Upper lobe of left lung (tissue), 6 donors: ENCODE data around the gene BPIFB3. TPM values are rescaled to one million over a fixed set of nuclear protein-coding genes. Genes with fewer than 3 reads are reported as not detected.

Experiments
- ATAC-seq, 2 donors: fragments of 200-7000 bp; cut with Tn5 transposase; one replicate each; pipeline ENCODE4 v1.9.1; 2022; ENCODE audit warnings: mild to moderate bottlenecking in 2 of 2, moderate library complexity in 2 of 2; ENCODE audit not compliant: low FRiP score in 2 of 2
- DNase-seq, 2 donors: peaks; one replicate each; pipeline ENCODE4 v3.0.0-alpha.2; 2019 to 2020
- H3K27ac ChIP-seq, 4 donors: fragments of 200-600 bp; sonication (generic); one replicate each; pipeline ENCODE4 v1.5.1; 2016 to 2019
- H3K27me3 ChIP-seq, 4 donors: fragments of 200-600 bp; sonication (generic); one replicate each; pipeline ENCODE4 v1.5.1; 2017 to 2019
- H3K36me3 ChIP-seq, 4 donors: fragments of 200-600 bp; sonication (generic); one replicate each; pipeline ENCODE4 v1.5.1; 2016 to 2019
- H3K4me1 ChIP-seq, 4 donors: fragments of 200-600 bp; sonication (generic); one replicate each; pipeline ENCODE4 v1.5.1; 2018 to 2019
- H3K4me3 ChIP-seq, 4 donors: fragments of 200-600 bp; sonication (generic); one replicate each; pipeline ENCODE4 v1.5.1; 2017 to 2019; ENCODE audit warnings: mild to moderate bottlenecking in 2 of 4, moderate library complexity in 1 of 4
- H3K9me3 ChIP-seq, 4 donors: fragments of 200-600 bp; sonication (generic); one replicate each; pipeline ENCODE4 v1.5.1; 2018 to 2019
- EP300 ChIP-seq, 4 donors: sonication (generic); formaldehyde crosslinking; IDR thresholded peaks; one replicate each; pipeline ENCODE4 v1.5.1; 2017; ENCODE audit warnings: antibody characterized with exemption in 4 of 4, control low read depth in 2 of 4
- POLR2A ChIP-seq, 4 donors: fragments of 450-650 bp; IDR thresholded peaks; one replicate each; pipeline ENCODE4 v1.5.1; 2016 to 2017; ENCODE audit warnings: antibody characterized with exemption in 4 of 4, mild to moderate bottlenecking in 2 of 4
- POLR2AphosphoS5 ChIP-seq, 2 donors: sonication (generic); formaldehyde crosslinking; IDR thresholded peaks; one replicate each; pipeline ENCODE4 v1.5.1; 2017; ENCODE audit warnings: antibody characterized with exemption in 2 of 2
- WGBS, 2 donors: methylation state at CpG; one replicate each; pipeline ENCODE4 v1.1.5; 2017 to 2018; 5-methylcytosine and 5-hydroxymethylcytosine counted together
- total RNA-seq, 6 donors: library from RNA; depleted of rRNA in 4 of 6; stranded (reverse); fragments of >200 nt in 4 of 6; gene quantifications; one replicate each; pipeline versions ENCODE4 v1.1.0 to v1.2.1, GENCODE V29; 2016 to 2021
- TF ChIP-seq, protein P1 (sequence below), 6 experiments: fragments of 450-650 bp in 4 of 6; fragments of 200-600 bp in 2 of 6; sonication (generic) in 2 of 6; IDR thresholded peaks; one replicate each; pipeline ENCODE4 v1.5.1; 2016 to 2019; ENCODE audit warnings: antibody characterized with exemption in 6 of 6
- donor health status: DM: no; HTN: no; CAD: no; lungs with moderate emphysema.
- donor health status: DM: no; HTN: yes; CAD: no; lungs with severe emphysema.

The BPIFB3 gene
- total RNA-seq, 6 donors from 2014 or later, result not detected

DNA sequence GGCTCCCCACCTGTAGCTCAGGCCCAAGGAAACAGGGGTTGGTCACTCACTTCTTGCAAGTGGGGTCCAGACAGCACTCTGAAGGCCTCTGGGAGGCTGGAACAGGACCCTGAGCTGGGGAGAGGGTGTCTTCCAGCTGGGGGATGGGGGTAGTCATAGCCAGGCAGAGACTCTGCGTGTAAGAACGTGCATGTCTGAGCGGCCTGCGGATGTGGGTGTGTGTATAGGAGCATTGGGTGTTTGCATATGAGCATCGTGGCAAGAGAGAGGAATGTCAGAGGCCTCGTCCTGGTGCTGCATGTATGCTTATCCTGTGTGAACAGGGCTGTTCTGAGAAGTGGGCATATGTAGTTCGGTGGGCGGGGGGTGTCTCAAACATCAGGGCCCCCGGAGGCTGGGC lies 12.1 kb downstream of the BPIFB3 start:
- no peaks in the 10 kb centered on the region for H3K36me3 ChIP-seq
- H3K27ac ChIP-seq, result no peak overlapping the region
- H3K4me3 ChIP-seq, result no peak overlapping the region
- H3K9me3 ChIP-seq, result no peaks in the 10 kb centered on the region
- H3K4me1 ChIP-seq, result no peaks in the 10 kb centered on the region
- TF ChIP-seq, protein P1, sequence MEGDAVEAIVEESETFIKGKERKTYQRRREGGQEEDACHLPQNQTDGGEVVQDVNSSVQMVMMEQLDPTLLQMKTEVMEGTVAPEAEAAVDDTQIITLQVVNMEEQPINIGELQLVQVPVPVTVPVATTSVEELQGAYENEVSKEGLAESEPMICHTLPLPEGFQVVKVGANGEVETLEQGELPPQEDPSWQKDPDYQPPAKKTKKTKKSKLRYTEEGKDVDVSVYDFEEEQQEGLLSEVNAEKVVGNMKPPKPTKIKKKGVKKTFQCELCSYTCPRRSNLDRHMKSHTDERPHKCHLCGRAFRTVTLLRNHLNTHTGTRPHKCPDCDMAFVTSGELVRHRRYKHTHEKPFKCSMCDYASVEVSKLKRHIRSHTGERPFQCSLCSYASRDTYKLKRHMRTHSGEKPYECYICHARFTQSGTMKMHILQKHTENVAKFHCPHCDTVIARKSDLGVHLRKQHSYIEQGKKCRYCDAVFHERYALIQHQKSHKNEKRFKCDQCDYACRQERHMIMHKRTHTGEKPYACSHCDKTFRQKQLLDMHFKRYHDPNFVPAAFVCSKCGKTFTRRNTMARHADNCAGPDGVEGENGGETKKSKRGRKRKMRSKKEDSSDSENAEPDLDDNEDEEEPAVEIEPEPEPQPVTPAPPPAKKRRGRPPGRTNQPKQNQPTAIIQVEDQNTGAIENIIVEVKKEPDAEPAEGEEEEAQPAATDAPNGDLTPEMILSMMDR (IDR thresholded peaks at IDR 0.05), result no peak
- no peak for TF ChIP-seq EP300 (IDR thresholded peaks at IDR 0.05)
- no peak for TF ChIP-seq POLR2AphosphoS5 (IDR thresholded peaks at IDR 0.05)
- TF ChIP-seq POLR2A (IDR thresholded peaks at IDR 0.05), result no peak
- DNase-seq (no peak), ATAC-seq (no peak)
- 73 to 80% methylated on average over 9 of the region's 9 CpGs for WGBS, 2 donors
- no peaks in the 10 kb centered on the region for H3K27me3 ChIP-seq

DNA sequence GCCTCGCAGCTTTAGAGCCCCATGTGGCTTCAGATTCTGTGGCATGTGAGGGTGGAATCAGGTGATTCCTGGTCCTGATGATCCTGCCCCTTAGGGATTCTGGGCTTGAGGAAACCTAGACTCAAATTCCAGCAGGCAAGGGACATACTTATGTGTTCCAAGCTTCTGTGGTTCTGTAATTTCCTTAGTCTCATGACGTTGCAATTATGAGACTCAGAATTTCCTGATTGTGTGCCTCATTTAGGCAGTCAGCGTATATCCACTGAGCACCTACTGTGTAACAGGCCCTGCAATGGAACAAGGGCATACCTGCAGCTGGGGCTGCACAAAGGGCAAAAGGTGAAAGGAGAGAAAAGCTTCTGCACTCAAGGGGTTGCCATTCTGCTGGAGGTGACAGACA lies 14.1 kb downstream of the BPIFB3 start:
- Histone ChIP-seq H3K36me3 (no peaks in the 10 kb centered on the region), H3K27ac (no peak overlapping the region), H3K4me1 (no peaks in the 10 kb centered on the region), H3K4me3 (no peak overlapping the region), H3K9me3 (no peaks in the 10 kb centered on the region), H3K27me3 (no peaks in the 10 kb centered on the region)
- ATAC-seq (no peak), DNase-seq (no peak)
- 67% methylated on average over 3 of the region's 3 CpGs for WGBS, 2 donors
- TF ChIP-seq, protein P1 (IDR thresholded peaks at IDR 0.05), result no peak
- TF ChIP-seq POLR2AphosphoS5 (IDR thresholded peaks at IDR 0.05), result no peak
- TF ChIP-seq POLR2A (IDR thresholded peaks at IDR 0.05), result no peak
- TF ChIP-seq EP300 (IDR thresholded peaks at IDR 0.05), result no peak

DNA sequence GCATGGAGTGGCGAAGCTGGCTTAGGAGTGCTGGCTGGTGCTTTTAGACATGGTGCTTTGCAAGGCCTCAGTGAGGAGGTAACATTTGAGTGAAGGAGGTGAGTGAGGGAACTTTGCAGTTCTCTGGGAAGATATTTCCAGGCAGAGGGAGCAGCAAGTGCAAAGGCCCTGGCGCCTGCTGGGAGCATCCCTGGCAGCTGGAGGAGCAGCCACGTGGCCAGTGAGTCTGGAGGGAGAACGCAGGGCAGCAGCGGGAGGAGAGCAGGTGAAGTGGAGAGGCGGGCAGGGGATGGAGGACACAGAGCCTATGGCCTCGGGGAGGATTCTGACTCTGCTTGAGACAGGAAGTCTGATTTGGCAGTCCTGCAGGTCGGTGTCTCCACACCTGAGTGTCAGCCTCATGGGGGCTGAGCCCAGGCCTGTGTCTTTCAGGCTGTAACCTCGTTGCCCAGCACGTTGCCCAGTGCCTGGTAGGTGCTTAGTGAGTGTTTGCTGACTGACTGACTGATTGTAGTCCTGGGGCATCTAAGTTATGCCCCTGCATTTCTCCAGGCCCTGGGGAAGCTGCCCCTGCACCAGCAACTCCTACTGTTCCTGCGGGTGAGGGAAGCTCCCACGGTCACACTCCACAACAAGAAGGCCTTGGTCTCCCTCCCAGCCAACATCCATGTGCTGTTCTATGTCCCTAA lies 14.7 kb downstream of the BPIFB3 start:
- 75 to 88% methylated on average over 7 to 12 of the region's 12 CpGs for WGBS, 2 donors
- no peak overlapping the region for H3K4me3 ChIP-seq
- no peaks in the 10 kb centered on the region for H3K4me1 ChIP-seq
- no peaks in the 10 kb centered on the region for H3K36me3 ChIP-seq
- H3K27me3 ChIP-seq, result no peaks in the 10 kb centered on the region
- ATAC-seq (no peak), DNase-seq (no peak)
- TF ChIP-seq, protein P1 (IDR thresholded peaks at IDR 0.05), result no peak
- TF ChIP-seq POLR2A (IDR thresholded peaks at IDR 0.05) (no peak), POLR2AphosphoS5 (IDR thresholded peaks at IDR 0.05) (no peak), EP300 (IDR thresholded peaks at IDR 0.05) (no peak)
- H3K27ac ChIP-seq, result no peak overlapping the region
- no peaks in the 10 kb centered on the region for H3K9me3 ChIP-seq

- no peak overlapping the region for H3K4me3 ChIP-seq
Measured at GRCh38 chr20:33069673-33070072, 16.0 kb downstream of the BPIFB3 start.

More at GRCh38 chr20:33069673-33070072, 16.0 kb downstream of the BPIFB3 start:
- WGBS, 2 donors, result 82 to 83% methylated on average over 9 of the region's 9 CpGs
- H3K36me3 ChIP-seq, result no peaks in the 10 kb centered on the region
- DNase-seq, result no peak
- H3K4me1 ChIP-seq, result no peaks in the 10 kb centered on the region
- TF ChIP-seq, protein P1 (IDR thresholded peaks at IDR 0.05), result no peak
- TF ChIP-seq POLR2A (IDR thresholded peaks at IDR 0.05) (no peak), EP300 (IDR thresholded peaks at IDR 0.05) (no peak), POLR2AphosphoS5 (IDR thresholded peaks at IDR 0.05) (no peak)
- H3K9me3 ChIP-seq, result no peaks in the 10 kb centered on the region
- no peaks in the 10 kb centered on the region for H3K27me3 ChIP-seq
- no peak overlapping the region for H3K27ac ChIP-seq
- ATAC-seq, result no peak
